SIG-M5 treated with dmso at 0.1 percent for 504 hours (cell line): ENCODE results near the gene LRRC26.

Source experiments
- DNase-seq: peaks from one replicate; lab custom pipeline; 2025; ENCODE audit not compliant: unreplicated experiment; lab: John Stamatoyannopoulos, UW

LRRC26 gene

DNA sequence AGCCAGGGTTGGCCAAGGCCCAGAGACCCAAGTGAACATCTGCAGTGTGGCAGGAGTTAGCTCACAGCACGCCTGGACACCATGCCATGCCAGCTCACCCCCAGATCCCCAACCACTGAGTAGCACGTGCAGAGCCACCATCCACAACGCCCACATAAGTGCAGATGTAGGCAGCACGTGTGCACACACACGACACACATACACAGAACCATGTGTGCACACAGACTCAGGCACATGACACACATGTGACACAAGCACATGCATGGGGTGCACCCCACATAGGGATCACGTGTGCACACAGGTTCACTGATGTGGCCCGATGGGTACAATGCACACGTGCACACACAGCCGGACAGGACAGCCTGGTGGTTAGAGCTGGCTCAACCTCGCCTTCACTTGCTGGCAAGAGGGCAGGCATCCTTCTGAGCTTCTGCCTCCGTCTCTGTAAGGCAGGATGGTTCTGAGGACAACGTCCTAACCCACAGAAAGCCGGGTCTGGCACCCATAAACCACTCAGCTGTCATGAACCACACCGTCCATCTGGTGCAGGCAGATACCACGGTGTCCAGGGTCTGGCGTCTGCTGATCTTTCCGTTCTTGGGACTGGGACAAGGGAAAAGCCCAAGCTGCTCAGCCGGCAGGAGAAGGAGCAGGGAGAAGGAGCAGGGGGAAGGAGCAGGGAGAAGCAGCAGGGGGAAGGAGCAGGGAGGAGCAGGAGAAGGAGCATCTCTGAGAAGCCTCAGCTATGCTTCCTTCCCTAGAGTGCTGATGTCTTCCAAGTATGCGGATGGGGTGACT lies 12.0 kb downstream of the LRRC26 start:
- no peak for DNase-seq

DNA sequence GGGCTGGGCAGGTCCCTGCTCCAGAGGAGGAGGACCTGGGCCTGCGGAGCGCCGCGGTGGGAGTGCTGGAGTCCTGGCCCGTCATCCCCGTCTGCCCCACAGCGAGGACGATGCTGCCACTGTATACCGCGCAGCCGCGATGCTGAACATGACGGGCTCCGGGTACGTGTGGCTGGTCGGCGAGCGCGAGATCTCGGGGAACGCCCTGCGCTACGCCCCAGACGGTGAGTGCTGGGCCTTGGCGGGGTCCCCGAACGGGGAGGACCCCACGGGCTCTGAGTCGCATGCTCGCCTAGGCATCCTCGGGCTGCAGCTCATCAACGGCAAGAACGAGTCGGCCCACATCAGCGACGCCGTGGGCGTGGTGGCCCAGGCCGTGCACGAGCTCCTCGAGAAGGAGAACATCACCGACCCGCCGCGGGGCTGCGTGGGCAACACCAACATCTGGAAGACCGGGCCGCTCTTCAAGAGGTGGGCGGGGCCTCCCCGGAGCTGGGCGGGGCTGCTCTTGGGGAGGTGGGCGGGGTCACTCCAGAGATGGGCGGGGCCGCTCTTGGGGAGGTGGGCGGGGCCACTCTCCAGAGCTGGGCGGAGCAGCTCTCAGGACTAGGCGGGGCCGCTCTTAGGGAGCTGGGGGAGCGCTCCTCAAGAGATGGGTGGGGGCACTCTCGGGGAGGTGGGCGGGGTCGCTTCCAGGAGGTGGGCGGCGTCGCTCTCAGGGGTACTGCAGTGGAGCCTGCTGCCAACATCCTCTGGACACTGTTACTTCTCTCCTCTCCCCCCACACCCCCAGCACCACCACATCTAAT lies 13.1 kb downstream of the LRRC26 start:
- DNase-seq = no peak

DNA sequence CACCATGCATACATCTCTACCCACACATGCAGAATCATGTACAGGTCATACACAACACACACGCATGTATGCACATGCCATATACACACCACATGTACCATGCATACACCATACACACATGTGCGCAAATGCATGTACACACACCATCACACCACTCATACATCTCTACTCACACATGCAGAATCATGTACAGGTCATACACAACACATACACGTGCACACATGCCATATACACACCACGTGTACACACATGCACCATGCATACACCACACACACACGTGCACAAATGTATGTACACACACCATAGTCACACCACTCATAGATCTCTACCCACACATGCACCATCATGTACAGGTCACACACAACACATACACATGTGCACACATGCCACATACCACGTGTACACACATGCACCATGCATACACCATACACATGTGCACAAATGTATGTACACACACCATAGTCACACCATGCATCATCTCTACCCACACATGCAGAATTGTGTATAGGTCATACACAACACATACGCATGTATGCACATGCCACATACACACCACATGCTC lies 16.9 kb downstream of the LRRC26 start:
- DNase-seq = no peak

DNA sequence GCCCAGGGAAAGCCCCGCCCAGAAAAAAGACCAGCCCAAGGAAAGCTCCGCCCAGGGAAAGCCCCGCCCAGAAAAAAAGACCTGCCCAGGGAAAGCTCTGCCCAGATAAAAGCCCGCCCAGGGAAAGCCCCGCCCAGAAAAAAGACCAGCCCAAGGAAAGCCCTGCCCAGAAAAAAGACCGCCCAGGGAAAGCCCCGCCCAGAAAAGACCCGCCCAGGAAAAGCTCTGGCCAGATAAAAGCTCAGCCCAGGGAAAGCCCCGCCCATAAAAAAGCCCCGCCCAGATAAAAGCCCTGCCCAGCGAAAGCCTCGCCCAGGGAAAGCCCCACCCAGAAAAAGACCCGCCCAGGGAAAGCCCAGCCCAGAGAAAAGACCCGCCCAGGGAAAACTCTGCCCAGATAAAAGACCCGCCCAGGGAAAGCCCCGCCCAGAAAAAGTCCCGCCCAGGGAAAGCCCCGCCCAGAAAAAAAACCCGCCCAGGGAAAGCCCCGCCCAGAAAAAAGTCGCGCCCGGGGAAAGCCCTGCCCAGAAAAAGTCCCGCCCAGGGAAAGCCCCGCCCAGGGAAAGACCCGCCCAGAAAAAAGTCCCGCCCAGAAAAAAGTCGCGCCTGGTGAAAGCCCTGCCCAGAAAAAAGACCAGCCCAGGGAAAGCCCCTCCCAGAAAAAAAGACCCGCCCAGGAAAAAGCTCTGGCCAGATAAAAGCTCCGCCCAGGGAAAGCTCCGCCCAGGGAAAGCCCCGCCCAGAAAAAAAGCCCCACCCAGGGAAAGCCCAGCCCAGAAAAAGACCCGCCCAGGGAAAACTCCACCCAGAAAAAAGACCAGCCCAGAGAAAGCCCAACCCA lies 19.0 kb downstream of the LRRC26 start:
- DNase-seq = peak; percentile 67

DNA sequence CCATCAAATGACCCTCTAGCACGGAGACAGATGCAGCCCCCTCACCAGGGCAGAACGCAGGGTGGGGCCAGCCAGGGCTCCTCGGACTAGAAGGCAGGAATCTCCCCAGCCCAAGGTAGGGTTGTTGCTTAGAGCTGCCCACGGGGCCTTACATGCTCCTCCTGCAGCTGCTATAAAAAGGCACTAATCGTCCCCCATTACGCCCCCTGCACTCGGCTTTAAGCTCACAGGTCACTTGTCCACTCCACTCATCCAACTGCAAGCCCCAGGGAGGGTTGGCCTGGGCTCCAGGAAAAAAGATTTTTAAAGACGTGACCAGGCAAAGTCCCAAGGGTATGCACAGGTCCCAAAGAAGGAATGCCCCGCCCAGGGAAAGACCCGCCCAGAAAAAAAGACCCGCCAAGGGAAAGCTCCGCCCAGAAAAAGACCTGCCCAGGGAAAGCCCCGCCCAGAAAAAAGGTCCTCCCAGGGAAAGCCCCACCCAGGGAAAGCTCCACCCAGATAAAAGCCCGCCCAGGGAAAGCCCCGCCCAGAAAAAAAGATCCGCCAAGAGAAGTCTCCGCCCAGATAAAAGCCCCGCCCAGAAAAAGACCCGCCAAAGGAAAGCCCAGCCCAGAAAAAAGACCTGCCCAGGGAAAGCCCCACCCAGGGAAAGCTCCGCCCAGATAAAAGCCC lies 19.8 kb downstream of the LRRC26 start:
- no peak for DNase-seq

DNA sequence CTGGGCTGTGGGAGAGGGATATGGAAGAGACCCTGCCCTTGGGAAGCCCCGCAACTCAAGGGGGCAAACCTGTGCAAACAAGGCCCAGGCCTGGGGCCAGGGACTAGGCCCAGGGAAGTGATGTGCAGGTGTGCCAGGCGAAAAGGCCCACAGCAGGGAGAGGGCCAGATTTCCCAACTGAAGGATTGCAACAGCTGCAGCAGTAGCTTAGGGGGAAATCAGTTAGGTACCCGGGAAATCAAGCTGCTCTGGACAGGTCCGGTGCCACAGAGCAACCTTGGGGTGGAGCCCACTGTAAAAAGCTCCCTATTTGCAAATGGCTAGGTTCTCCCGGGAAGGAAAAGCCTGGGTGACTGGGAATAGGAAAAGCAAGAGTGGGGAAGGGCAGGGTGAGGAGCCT lies 20.5 kb downstream of the LRRC26 start:
- DNase-seq = no peak

DNA sequence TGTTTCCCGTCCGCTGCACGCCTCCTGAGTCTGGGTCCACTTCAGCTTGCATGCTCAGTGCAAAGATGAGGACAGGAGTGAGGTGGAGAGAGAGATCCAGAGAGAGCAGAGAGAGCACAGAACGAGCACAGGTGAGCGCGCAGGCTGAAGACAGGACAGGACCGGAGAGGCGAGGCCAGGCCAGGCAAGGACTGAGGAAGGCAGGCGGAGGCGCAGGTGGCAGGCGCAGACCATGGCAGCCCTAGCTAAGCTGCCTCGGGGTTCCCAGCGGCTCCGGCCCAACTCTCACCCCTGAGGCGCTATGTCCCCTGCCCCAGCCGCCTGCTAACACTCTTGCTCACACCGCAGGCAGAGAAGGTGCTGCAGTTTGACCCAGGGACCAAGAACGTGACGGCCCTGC lies 21.2 kb downstream of the LRRC26 start:
- DNase-seq = no peak

DNA sequence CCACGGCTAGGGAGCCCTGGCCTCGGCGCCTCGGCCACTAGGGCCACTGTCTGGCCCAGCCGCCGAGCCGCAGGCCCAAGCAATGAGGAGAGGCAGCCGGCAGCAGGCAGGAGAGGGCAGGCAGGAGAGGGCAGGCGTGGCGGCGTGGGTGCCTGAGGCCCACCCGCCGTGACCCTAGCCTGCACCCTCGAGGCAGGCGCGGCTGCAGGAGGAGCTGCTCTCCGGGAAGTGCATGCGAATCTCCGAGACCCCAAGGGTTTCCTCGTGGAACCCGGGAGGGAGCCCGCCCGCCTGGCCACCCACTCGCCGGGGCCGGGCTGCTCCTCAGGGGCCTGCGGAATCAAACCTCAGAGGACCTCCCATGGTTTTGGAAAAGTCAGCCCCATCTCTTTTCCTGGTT lies 21.6 kb downstream of the LRRC26 start:
- no peak for DNase-seq

DNA sequence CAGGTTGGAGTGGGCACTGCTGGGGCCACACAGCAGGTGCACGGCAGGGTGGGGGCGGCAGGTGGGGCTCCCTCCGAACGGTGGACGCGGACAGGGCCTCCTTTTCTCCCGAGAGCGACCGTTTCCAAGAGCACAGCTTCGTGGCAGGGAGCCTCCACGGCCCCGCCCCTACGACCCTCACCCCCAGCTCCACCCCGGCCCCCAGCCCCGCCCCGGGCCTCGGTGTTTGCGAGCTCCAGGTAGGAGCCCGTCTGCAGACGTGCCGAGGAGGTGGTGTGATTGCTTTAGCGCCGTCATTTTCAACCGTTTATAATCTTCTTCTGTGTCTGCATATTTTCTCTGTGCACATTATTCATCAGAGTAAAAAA lies 22.1 kb downstream of the LRRC26 start:
- DNase-seq = no peak

DNA sequence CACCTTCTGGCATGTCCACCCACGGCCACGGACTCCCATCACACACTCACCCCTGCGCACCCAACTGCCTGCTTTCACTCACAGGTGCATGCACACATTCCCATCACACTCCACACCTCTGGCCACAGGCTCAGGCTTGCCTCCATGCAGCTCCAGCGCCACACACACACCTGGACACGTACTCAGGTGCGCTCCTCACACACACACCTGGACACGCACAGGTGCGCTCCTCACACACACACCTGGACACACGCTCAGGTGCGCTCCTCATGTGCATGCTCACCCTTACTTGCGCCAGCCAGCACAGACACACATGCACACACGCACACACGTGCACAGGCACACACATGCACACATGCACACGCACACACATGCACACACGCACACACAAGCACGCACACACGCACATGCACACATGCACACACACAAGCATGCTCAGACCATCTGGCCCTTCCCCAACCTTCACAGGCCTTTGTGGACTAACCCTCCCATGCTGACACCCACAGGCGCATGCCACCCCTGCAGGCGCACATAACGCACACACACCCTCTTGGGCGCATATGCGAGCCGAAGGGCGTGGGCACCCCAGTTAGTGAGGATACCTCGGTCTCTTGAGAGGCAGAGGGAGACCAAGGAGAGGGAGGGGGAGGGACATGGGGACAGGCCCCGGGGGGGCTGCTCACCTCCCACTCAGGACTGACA lies 22.6 kb downstream of the LRRC26 start:
- no peak for DNase-seq

DNA sequence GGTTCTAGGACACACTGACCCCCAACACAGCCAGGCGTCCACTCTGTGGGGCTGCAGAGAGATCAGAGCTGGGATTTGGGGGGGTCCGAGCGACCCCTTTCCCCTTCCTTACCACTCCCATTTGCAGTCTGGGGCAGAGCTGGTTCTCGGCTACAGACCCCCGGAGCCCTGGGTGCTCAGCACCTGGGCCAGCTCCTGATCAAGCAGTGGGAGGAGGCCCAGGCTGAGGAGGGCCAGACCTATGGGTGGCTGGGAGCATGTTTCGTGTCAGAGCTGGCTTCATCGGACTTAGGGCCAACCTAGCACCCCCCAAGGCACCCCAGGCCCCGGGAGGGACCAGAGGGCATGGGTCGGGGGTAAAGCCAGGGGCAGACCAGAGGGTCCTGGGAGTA lies 23.3 kb downstream of the LRRC26 start:
- no peak for DNase-seq

DNA sequence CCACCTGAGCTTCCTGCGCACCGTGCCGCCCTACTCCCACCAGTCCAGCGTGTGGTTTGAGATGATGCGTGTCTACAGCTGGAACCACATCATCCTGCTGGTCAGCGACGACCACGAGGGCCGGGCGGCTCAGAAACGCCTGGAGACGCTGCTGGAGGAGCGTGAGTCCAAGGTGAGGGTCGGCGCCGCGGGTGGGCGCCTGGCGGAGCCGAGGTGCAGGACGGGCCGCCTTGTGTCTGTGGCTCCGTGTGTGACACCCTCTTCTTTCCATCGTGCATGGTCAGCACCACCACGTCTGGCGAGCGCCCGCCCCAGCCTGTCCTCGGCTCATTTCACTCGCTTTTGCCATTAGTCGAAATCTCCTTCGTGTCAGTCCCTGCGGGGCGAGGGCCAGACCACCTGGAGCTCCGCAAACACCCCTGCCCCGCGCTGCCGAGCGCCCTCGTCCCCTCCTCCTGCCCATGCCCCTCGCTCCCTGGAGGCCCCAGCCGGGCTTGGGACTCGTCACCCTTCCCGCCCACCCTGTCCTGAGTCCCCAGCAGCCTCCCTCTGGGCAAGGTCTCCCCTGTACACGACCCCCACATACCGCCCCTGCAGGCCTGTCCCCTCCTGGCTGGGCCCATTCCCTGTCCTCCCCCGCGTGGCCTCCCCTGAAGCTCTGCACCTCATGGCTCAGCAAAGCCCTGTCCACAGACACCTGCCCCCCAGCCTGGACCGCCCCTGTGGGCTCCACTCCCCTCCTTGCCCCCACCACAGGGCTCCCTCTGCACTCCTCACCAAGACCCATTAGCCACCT lies 23.9 kb downstream of the LRRC26 start:
- DNase-seq = no peak

DNA sequence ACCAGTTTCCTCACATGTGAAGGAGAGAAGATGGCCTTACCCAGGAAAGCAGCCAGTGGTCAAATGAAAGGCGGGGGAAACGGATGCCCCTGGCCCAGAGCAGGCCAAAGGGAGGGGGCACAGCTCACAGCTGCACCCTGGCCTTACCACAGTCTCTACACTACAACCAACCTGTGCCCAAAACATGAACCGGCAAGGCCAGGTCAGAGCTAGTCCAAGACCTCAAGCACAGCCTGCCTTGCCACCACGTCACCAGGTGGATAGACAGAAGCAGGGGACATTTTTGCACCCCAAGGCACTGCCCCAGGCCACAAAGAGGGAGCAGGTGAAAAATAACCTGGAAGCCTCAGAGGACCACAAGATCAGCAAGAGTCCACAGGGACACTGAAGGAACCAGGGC lies 26.4 kb downstream of the LRRC26 start:
- DNase-seq = no peak

DNA sequence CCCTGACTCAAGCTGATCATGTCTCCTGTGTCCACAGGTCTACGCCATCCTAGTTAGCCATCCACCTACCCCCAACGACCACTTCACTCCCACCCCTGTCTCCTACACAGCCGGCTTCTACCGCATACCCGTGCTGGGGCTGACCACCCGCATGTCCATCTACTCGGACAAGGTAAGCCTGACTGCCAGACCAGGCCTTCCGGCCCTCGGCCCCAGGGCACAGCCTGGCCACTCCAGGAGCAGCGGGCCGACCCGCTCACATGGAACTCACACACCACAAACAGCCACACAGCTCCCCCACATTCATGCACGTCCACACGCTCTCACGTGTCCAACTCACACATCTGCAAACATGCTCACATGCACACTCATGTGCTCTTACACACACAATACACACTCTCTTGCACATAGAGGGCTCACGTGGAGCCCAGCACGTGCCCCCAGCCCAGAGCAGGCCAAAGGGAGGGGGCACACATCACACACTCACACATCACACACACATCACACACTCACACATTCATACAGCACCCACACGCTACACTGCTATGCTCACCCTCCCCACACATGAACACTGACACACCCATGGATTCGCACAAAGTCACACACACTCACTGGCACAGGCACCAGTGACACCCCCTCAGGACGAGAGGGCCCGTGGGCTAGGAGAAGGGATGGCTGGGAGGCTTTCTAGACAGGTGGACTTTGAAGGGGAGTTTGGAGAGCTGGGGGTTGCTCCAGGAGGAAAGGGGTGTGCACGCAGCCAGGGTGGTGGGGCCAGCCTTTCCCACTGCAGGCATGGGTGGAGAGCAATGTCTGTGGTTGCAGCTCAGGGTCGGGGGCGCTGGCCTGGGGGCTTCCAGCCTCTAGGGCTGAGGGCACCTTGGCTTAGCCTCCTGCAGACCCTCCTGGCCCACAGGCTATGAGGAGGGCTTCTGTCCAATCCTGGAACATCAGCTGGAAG lies 27.6 kb downstream of the LRRC26 start:
- no peak for DNase-seq

DNA sequence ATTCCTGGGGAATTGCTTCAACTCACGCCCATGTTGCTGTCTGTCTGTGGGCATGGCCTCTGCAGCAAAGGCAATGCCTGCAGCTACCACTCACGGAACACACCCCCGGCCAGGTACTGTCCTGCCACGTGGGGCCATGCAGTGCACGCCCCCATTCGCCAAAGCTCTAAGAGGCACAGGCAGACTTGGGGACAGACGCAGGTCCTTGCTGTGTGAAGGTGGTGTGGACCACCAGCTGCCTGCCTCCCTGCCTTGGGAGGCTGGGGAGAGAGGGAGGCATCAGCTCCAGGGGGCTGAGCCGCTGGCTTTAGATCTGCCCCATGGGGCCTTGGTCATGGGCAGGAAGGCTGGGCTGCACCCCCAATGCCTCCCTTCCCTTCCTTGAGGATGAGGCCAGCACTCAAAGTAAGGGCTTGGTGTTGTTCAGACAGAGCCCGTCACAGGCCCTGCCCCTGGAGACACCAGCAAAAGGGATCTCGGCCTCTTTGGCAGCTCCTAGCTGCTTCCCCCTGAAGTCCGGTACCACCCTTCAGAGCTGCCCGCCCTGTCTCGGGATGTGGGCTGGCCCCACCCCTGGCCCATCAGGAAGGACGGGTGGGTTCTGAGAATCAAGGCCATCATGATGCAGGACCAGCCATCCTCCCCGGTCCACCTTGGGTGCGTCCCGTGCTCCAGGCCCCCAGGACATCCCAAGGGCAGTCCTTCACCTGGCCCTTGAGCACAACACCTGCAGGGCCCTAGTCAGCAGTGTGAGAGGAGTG lies 28.6 kb downstream of the LRRC26 start:
- DNase-seq = no peak

DNA sequence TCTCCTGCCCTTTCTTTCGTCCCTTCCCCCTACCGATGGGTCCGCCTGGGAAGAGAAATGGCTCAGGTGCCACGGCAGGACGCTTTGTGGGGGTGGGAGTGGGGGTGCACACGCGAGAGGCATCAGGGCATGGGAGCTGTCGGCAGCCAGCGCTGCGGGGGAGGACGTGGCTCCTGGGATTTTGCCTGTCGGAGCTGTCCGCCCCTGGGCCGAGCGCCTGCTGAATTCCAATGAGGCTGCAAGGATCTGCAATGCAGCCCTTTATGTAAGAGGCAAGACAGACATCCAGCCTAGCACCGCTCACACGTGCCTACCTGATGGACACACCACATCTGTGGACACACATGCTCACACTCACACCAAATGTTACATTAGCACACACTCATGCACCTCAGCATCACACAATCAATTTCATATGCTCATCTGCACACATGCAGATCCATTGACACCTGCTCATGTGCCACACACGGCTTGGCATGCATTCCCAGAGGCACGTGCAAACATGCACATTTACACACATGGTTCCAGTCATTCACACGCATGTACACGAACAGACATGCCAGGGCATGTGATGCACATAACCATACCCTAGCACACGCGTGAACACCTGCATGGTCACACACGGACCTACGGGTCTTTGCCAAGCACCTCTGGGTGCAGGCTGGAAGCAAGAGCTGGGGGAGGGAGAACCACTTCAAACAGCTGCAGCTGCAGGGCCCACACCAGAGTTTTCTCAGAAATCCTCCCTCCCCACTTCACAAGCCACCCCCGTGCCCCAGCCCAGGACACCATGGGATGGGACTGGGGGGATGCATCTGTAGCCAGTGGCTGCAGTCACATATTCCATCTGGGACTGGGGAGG lies 29.5 kb downstream of the LRRC26 start:
- DNase-seq = no peak
